GM12878 (cell line): ENCODE results near the gene EFNB2. TPM values are rescaled to one million over a fixed set of nuclear protein-coding genes. Genes with fewer than 3 reads are reported as not detected.

Source experiments
- ATAC-seq: fragments of 200-7000 bp; cut with Tn5 transposase; 3 replicates; pipeline ENCODE4 v1.9.1; 2020; ENCODE audit warnings: mild to moderate bottlenecking, moderate library complexity
- BruUV-seq: library from RNA; stranded (reverse); fragments of 400-500 nt; replicated peaks from 2 replicates; lab custom pipeline; 2021; lab: Mats Ljungman, UMichigan
- CTCF ChIA-PET: fragments of 300-600 bp; sonication (Branson Sonifier 250); formaldehyde crosslinking; extraction: SDS; loops from one replicate; lab custom pipeline; 2021; ENCODE audit warnings: inconsistent platforms; lab: Yijun Ruan, JAX
- POLR2A ChIA-PET: fragments of 350-600 bp; formaldehyde crosslinking; extraction: SDS; loops from one replicate; lab custom pipeline; 2021; ENCODE audit warnings: inconsistent platforms; lab: Charles Lee
- RAD21 ChIA-PET: fragments of 300-600 bp; sonication (Branson Sonifier 250); formaldehyde crosslinking; loops from one replicate; lab custom pipeline; 2023; ENCODE audit warnings: antibody characterized with exemption; ENCODE audit not compliant: unreplicated experiment; lab: Charles Lee
- SMC1A ChIA-PET: fragments of 300-600 bp; sonication (Branson Sonifier 250); formaldehyde crosslinking; loops from one replicate; lab custom pipeline; 2023; ENCODE audit not compliant: unreplicated experiment, uncharacterized antibody; lab: Charles Lee
- DNase-seq: peaks from one replicate; pipeline ENCODE4 v3.0.0-alpha.2; 2011; ENCODE audit warnings: low read depth, low spot score
- FAIRE-seq: peaks from 3 replicates; lab custom pipeline; 2011; peaks lifted over from hg19 to GRCh38; lab: Jason Lieb, UNC
- H2AFZ ChIP-seq: 2 replicates; pipeline ENCODE4 v1.6.0; 2011; ENCODE audit warnings: low read depth, low read length, control low read depth; ENCODE audit not compliant: control insufficient read depth
- H3K27ac ChIP-seq: 2 replicates; pipeline ENCODE4 v1.5.1; 2011; ENCODE audit warnings: control low read depth; ENCODE audit not compliant: control insufficient read depth, insufficient read depth
- H3K27me3 ChIP-seq, 2 experiments: replicated peaks in 1 of 2; 2 replicates each; pipeline versions ENCODE4 v1.6.0 to v1.6.1; 2011; ENCODE audit warnings: low read length in 1 of 2; ENCODE audit not compliant: control insufficient read depth in 2 of 2, insufficient read depth in 2 of 2
- H3K36me3 ChIP-seq, 2 experiments: 2 replicates each; pipeline ENCODE4 v1.5.1; 2011; ENCODE audit warnings: low read length in 1 of 2; ENCODE audit not compliant: control insufficient read depth in 2 of 2, insufficient read depth in 2 of 2
- H3K4me1 ChIP-seq: 2 replicates; pipeline ENCODE4 v1.6.1; 2011; ENCODE audit warnings: mild to moderate bottlenecking, low read length, moderate library complexity, mixed read lengths; ENCODE audit not compliant: control insufficient read depth, insufficient read depth
- H3K4me2 ChIP-seq: 2 replicates; pipeline ENCODE4 v1.6.0; 2011; ENCODE audit warnings: control low read depth; ENCODE audit not compliant: control insufficient read depth, insufficient read depth
- H3K4me3 ChIP-seq: fragments of 200-600 bp; sonication (generic); 2 replicates; pipeline ENCODE4 v1.5.1; 2016
- H3K79me2 ChIP-seq: 2 replicates; pipeline ENCODE4 v1.6.0; 2011; ENCODE audit warnings: low read length; ENCODE audit not compliant: control insufficient read depth, insufficient read depth
- H3K9ac ChIP-seq: 2 replicates; pipeline ENCODE4 v1.8.0; 2011; ENCODE audit warnings: low read length, control low read depth, mixed read lengths; ENCODE audit not compliant: control insufficient read depth, insufficient read depth
- H3K9me3 ChIP-seq: replicated peaks from 3 replicates; pipeline ENCODE4 v1.5.1; 2011; ENCODE audit warnings: mild to moderate bottlenecking, low read length; ENCODE audit not compliant: control insufficient read depth, insufficient read depth
- H4K20me1 ChIP-seq: 2 replicates; pipeline ENCODE4 v1.6.0; 2011; ENCODE audit not compliant: control insufficient read depth, insufficient read depth
- ASH2L ChIP-seq: fragments of 300-600, 200-600 bp; sonication (generic); IDR thresholded peaks from 2 replicates; pipeline ENCODE4 v1.6.1; 2017; ENCODE audit warnings: low read depth, mild to moderate bottlenecking, borderline replicate concordance
- BRCA1 ChIP-seq: IDR thresholded peaks from 2 replicates; pipeline ENCODE4 v1.6.1; 2011; ENCODE audit warnings: low read depth, low read length, improper control_type of control experiment
- FOXK2 ChIP-seq: fragments of 450-650 bp; IDR thresholded peaks from 2 replicates; pipeline ENCODE4 v1.6.1; 2017; ENCODE audit warnings: mild to moderate bottlenecking, moderate library complexity
- IKZF1 ChIP-seq: fragments of 450-650 bp; conservative IDR thresholded peaks from 2 replicates; pipeline ENCODE4 v1.6.1; 2017; ENCODE audit warnings: antibody characterized with exemption, mild to moderate bottlenecking
- JUND ChIP-seq: IDR thresholded peaks from 2 replicates; pipeline ENCODE4 v1.6.1; 2012; ENCODE audit warnings: low read depth, mild to moderate bottlenecking, low read length, improper control_type of control experiment, moderate library complexity
- KLF5 ChIP-seq: fragments of 450-650 bp; IDR thresholded peaks from 2 replicates; pipeline ENCODE4 v1.6.1; 2014; ENCODE audit warnings: mild to moderate bottlenecking; ENCODE audit not compliant: partially characterized antibody
- NFIC ChIP-seq: IDR thresholded peaks from 2 replicates; pipeline ENCODE4 v1.6.1; 2012; ENCODE audit warnings: low read depth, mild to moderate bottlenecking, inconsistent platforms, low read length, moderate library complexity
- NR2C1 ChIP-seq: fragments of 450-650 bp; IDR thresholded peaks from 2 replicates; pipeline ENCODE4 v1.6.1; 2017; ENCODE audit warnings: antibody characterized with exemption, mild to moderate bottlenecking, moderate library complexity
- NRF1 ChIP-seq: conservative IDR thresholded peaks from 2 replicates; pipeline ENCODE4 v1.6.1; 2011; ENCODE audit warnings: mild to moderate bottlenecking, low read depth, low read length, improper control_type of control experiment
- POLR2AphosphoS5 ChIP-seq: IDR thresholded peaks from 2 replicates; pipeline ENCODE4 v1.6.1; 2011; ENCODE audit warnings: mild to moderate bottlenecking, low read length, inconsistent platforms
- POU2F2 ChIP-seq: IDR thresholded peaks from 3 replicates; pipeline ENCODE4 v1.6.1; 2011; ENCODE audit warnings: low read depth, mild to moderate bottlenecking, low read length, borderline replicate concordance
- SRF ChIP-seq, 2 experiments: IDR thresholded peaks; 2 replicates each; pipeline ENCODE4 v1.6.1; 2011; ENCODE audit warnings: low read depth in 2 of 2, low read length in 2 of 2, mild to moderate bottlenecking in 1 of 2, moderate library complexity in 1 of 2
- ZNF384 ChIP-seq: IDR thresholded peaks from 2 replicates; pipeline ENCODE4 v1.6.1; 2012; ENCODE audit warnings: low read depth, mild to moderate bottlenecking, low read length, improper control_type of control experiment, borderline replicate concordance
- WGBS: methylation state at CpG from one replicate; pipeline ENCODE4 v1.1.6; 2016; ENCODE audit warnings: low lambda C conversion rate; ENCODE audit not compliant: insufficient replicate concordance, insufficient coverage; ENCODE audit errors: missing lambda C conversion rate; 5-methylcytosine and 5-hydroxymethylcytosine counted together
- in situ Hi-C: fragments of 300-500 bp; cut with MboI; formaldehyde crosslinking; loops from 9 replicates; pipeline ENCODE4 v1.14.3; 2018; ENCODE audit warnings: mixed read lengths
- intact Hi-C: fragments of 100-400 bp; cut with micrococcal nuclease; formaldehyde crosslinking; loops from one replicate; pipeline ENCODE4 v1.14.2; 2022; ENCODE audit not compliant: unreplicated experiment
- polyA plus RNA-seq, 11 experiments: library from polyadenylated mRNA; depleted of rRNA in 4 of 11; unstranded in 6 of 11; stranded (reverse) in 5 of 11; fragments of >200 nt; fragmentation: Nextera tagmentation in 4 of 11; fragmentation: Illumina TruSeq in 1 of 11; extraction: Ambion mirVana in 4 of 11; extraction: Trizol in 1 of 11; gene quantifications; 1 replicate in 1 of 11; 2 replicates in 10 of 11; pipeline versions ENCODE4 v1.2.1 to v1.2.3, GENCODE V29; 2011 to 2016; ENCODE audit warnings: inconsistent platforms in 2 of 11, missing spikeins in 2 of 11, low read depth in 1 of 11
- total RNA-seq, 4 experiments: library from RNA; depleted of rRNA in 3 of 4; stranded (reverse); fragments of >200 nt in 3 of 4; fragmentation: Illumina TruSeq in 1 of 4; extraction: Trizol in 1 of 4; gene quantifications; 2 replicates each; pipeline versions ENCODE4 v1.2.1 to v1.2.3, GENCODE V29; 2013 to 2021
- TF ChIP-seq, protein P1 (sequence below): fragments of 450-650 bp; IDR thresholded peaks from 2 replicates; pipeline ENCODE4 v1.6.1; 2018; ENCODE audit warnings: mild to moderate bottlenecking, low read depth, moderate library complexity; ENCODE audit not compliant: partially characterized antibody

The EFNB2 gene
- total and polyA plus RNA-seq, 10 of the 15 experiments (the other 5 are each of a cell fraction or from before 2014, with no cell fraction given) = 0.12 to 1.5 (median 0.31) TPM; not detected in 1

GRCh38 chr13:106548064-106548696 is 12.7 kb upstream of the EFNB2 start:
- DNase-seq = no peak
- Histone ChIP-seq H3K4me1 (no peaks in the 10 kb centered on the region), H3K4me3 (no peak overlapping the region), H3K9me3 (no peaks in the 10 kb centered on the region), H3K4me2 (no peak overlapping the region), H3K79me2 (peaks cover 45% of the 10 kb centered on the region), H3K27ac (no peak overlapping the region), H4K20me1 (peaks cover 3% of the 10 kb centered on the region; the same call in 1 of the 2 replicates), H3K27me3 (no peaks in the 10 kb centered on the region), H3K36me3 (peaks cover 2 to 31% of the 10 kb centered on the region in 2 experiments), H2AFZ (no peak overlapping the region), H3K9ac (no peak overlapping the region)
- ChIA-PET RAD21 (no interaction called here), CTCF (interaction anchor here (1.0 kb wide), 2 partner anchors 12 to 15 kb away, joined by 3 to 4 read pairs; no protein-coding TSS in a partner anchor), SMC1A (no interaction called here), POLR2A (no interaction called here)
- BruUV-seq = no TSS peak
- ATAC-seq = no peak
- intact Hi-C loops = no loop called here
- 33% methylated on average over 3 of the region's 3 CpGs for WGBS
- TF ChIP-seq FOXK2 = no peak
- TF ChIP-seq POLR2AphosphoS5 = 0 out of 2 replicates have a peak, but pooled peaks have one; percentile 40
- in situ Hi-C loops = loop anchor here (25.0 kb wide), 1 partner anchor 1561 kb away; no protein-coding TSS in a partner anchor
- no peak for FAIRE-seq

DNA sequence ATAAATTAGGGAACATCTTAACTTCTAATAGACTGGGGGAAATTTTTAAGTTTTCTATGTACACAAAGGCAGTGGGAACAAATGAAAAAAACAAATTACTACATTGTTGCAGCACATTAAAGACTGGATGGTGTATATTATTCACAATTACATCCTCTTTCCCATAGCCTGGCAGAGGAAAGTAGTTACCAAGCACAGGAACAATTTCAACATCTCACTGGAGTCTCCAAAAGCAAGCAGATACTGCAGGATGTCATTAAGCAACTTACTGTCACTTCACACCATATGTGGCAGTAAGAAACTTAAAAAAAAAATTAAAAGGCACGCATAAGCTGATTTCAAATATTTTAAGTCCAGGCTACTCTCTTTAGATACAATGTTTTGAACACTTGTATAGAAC is 6.4 kb upstream of the EFNB2 start:
- 100% methylated on average over 1 of the region's 1 CpG for WGBS
- H3K4me2 ChIP-seq = no peak overlapping the region
- SMC1A ChIA-PET = interaction anchor here (0.8 to 1.4 kb wide), 2 partner anchors 14 to 24 kb away, joined by 3 read pairs; no protein-coding TSS in a partner anchor
- H3K9ac ChIP-seq = no peak overlapping the region
- peaks cover 0 to 18% of the 10 kb centered on the region in 2 experiments; a peak in 3 of 4 replicates for H3K36me3 ChIP-seq
- H3K79me2 ChIP-seq = peaks cover 8% of the 10 kb centered on the region
- no peak overlapping the region for H2AFZ ChIP-seq
- H3K27ac ChIP-seq = no peak overlapping the region
- DNase-seq (no peak), ATAC-seq (no peak), FAIRE-seq (no peak)
- H3K9me3 ChIP-seq = no peaks in the 10 kb centered on the region
- no peaks in the 10 kb centered on the region for H3K4me1 ChIP-seq
- CTCF ChIA-PET = interaction anchor here (0.7 to 1.3 kb wide), 2 partner anchors 18 to 464 kb away, joined by 3 to 4 read pairs; no protein-coding TSS in a partner anchor
- no peaks in the 10 kb centered on the region for H3K27me3 ChIP-seq
- H3K4me3 ChIP-seq = no peak overlapping the region
- intact Hi-C loops (no loop called here), in situ Hi-C loops (loop anchor here (25.0 kb wide), 1 partner anchor 1555 kb away; no protein-coding TSS in a partner anchor)
- RAD21 ChIA-PET = interaction anchor here (0.6 to 1.3 kb wide), 3 partner anchors 24 to 142 kb away, joined by 3 to 5 read pairs (median 3); no protein-coding TSS in a partner anchor
- no peaks in the 10 kb centered on the region; the same call in 1 of the 2 replicates for H4K20me1 ChIP-seq
- POLR2A ChIA-PET = interaction anchor here (1.0 kb wide), 1 partner anchor 24 kb away, joined by 3 read pairs; no protein-coding TSS in a partner anchor
- no TSS peak for BruUV-seq
- TF ChIP-seq POU2F2 (no peak), SRF (IDR thresholded peaks at IDR 0.05; ENCODE audit: low read depth in 2 of 2, low read length in 2 of 2) (no peak), NRF1 (no peak), NFIC (no peak), ZNF384 (no peak), BRCA1 (no peak), JUND (no peak), IKZF1 (no peak), KLF5 (no peak), NR2C1 (no peak), ASH2L (no peak)
- TF ChIP-seq, protein P1, sequence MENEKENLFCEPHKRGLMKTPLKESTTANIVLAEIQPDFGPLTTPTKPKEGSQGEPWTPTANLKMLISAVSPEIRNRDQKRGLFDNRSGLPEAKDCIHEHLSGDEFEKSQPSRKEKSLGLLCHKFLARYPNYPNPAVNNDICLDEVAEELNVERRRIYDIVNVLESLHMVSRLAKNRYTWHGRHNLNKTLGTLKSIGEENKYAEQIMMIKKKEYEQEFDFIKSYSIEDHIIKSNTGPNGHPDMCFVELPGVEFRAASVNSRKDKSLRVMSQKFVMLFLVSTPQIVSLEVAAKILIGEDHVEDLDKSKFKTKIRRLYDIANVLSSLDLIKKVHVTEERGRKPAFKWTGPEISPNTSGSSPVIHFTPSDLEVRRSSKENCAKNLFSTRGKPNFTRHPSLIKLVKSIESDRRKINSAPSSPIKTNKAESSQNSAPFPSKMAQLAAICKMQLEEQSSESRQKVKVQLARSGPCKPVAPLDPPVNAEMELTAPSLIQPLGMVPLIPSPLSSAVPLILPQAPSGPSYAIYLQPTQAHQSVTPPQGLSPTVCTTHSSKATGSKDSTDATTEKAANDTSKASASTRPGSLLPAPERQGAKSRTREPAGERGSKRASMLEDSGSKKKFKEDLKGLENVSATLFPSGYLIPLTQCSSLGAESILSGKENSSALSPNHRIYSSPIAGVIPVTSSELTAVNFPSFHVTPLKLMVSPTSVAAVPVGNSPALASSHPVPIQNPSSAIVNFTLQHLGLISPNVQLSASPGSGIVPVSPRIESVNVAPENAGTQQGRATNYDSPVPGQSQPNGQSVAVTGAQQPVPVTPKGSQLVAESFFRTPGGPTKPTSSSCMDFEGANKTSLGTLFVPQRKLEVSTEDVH = no peak
